Measurements from ENCODE around the gene BCL2L2.
"Not testable (repeated sequence)": the region's sequence is repeated elsewhere in the genome, so short reads cannot be mapped to it uniquely, and the experiment has no call there.

The BCL2L2 gene, protein sequence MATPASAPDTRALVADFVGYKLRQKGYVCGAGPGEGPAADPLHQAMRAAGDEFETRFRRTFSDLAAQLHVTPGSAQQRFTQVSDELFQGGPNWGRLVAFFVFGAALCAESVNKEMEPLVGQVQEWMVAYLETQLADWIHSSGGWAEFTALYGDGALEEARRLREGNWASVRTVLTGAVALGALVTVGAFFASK

DNA sequence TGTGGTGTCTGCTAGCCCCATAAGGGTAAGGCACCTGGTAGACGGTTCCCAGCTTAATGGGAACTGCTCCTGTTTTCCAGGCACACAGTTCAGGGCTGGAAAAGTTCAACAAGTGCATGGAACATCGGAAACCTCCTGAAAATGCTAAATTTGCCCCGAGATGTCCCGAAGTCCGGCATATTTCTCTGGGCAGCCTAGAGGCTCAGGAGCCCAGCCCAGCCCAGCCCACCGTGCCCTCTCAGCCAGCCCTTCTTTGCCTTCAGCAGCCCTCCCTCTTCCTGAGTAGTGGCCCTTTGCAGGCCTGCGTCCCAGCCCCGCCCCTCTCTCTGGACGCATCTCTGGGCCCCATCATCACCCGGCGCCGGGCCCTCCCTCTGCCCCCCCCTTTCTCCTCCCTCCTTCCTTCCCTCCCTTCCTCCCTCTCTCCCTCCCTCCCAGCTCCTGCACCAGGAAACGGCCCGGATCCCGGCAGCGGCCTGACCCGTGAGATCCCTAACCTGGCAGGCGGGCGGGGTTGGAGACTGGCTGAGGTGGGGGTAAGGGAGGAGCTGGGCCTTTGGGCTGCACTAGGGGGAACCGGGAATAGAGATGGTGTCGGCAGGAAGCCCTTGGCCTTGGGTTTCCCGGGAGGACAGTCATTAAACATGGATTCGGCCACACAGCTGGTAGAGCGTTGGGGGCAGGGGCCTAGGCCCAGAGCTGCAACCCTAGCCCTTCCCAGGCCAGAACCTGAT is at the start of gene BCL2L2:
Gene BCL2L2, plus strand, starts transcription at position 422 of the 734 bp plus-strand sequence. CDS start 935 bp downstream, outside the sequence.
- in situ Hi-C loops (cut with HindIII; ENCODE audit: low sequenced_read_pairs): no loop called here

DNA sequence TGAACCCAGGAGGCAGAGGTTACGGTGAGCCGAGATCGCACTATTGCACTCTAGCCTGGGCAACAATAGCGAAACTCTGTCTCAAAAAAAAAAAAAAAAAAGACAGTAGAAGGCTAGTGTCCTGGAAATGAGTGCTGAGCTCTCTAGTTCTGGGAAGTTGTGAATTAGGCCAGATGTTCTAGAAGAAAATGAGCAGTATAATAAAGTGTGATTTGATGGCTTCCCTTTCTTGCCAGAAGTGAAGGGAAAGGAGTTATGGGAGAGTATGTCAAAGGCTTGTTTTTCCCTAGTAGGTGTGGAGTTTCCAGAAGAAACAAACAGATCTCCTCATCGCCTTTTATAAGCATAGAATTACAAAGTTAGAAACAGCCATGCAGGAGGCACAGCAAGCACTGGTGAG is 48.4 kb upstream of the BCL2L2 start:
- in situ Hi-C loops (cut with HindIII; ENCODE audit: low sequenced_read_pairs): no loop called here

DNA sequence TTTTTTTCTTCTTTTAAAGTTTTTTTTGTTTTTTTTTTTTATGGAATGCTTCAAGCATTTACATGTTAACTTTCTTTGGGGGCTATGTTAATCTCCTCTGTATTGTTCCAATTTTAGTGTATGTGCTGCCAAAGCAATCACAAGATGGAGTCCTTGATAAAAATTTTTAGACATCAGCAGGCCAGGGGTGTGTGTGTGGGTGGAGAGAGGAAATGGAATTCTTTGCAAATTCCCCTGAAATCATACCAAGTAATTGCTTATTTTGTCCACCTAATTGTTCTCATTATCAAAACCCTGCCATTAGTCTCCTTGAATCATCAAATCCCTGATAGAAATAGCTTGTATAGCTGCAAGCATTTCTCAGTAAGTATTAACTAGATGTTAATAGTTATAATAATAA is 47.2 kb upstream of the BCL2L2 start:
- in situ Hi-C loops (cut with HindIII; ENCODE audit: low sequenced_read_pairs): no loop called here

DNA sequence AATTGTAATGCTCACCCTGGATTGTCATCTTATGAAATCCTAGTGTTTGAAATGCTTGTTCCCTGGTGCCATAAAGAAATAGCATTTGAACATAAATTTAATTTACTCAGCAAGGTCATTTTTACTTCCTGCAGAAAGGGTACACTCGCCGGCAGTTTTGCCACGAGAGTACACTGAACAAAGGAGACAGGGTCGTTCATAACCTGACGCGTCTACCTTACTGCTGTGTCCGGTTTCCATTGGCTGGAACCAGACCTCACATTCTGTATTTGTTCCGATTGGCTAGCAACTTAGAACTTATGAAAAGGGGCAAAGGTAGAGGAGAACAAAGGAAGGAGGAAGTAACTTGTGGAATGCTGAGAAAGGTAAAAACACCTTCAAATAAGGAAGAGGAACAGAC is 45.8 kb upstream of the BCL2L2 start:
- in situ Hi-C loops (cut with HindIII; ENCODE audit: low sequenced_read_pairs): not testable (repeated sequence)

DNA sequence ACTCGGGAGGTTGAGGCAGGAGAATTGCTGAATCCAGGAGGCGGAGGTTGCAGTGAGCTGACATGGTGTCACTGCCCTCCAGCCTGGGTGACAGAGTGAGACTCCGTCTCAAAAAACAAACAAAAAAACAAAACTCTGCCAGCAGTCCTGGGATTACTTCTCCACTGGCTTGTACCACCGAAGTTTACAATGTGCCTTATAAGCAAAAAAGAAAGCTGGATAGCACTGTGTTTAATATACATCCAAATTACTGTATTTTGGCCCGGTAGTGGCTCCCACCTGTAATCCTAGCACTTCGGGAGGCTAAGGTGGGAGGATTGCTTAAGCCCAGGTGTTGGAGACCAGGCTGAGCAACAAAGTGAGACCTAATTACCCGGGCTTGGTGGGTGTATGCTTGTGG is 37.4 kb upstream of the BCL2L2 start:
- in situ Hi-C loops (cut with HindIII; ENCODE audit: low sequenced_read_pairs): no loop called here

DNA sequence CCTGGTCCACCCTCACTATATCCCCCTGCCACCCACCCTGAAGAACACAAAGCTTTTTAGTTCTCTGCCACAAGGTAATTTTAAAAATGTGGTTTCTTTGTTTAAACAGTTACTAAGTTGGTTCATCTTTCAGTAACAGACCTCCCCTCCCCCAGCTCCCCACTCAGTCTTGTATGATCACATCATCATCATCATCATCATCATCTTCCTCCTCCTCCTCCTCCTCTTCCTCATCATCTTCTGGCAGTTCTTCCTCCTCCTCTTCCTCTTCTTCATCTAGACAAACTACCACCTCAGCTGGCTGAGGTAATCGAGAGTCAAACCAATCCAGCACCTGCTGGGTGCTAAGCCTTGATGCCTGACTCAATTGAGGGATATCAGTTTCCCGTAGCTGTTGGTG is 31.2 kb upstream of the BCL2L2 start:
- in situ Hi-C loops (cut with HindIII; ENCODE audit: low sequenced_read_pairs): no loop called here

DNA sequence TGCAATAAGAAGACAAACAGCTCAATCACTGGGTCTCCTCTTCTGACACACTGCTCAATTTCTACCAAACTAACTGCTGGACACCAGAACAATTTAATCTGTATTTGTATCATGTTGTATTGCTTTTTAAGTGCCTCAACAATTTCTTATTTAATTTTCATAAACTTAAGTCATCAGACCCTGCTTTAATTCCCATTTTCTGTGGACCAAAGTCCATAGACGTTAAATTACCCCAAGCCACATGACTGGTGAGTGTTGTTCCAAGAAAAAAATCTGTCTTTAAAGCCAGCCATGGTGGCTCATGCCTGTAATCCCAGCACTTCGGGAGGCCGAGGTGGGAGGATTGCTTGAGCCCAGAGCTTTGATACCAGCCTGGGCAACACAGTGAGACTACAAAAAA is 29.4 kb upstream of the BCL2L2 start:
- in situ Hi-C loops (cut with HindIII; ENCODE audit: low sequenced_read_pairs): no loop called here

DNA sequence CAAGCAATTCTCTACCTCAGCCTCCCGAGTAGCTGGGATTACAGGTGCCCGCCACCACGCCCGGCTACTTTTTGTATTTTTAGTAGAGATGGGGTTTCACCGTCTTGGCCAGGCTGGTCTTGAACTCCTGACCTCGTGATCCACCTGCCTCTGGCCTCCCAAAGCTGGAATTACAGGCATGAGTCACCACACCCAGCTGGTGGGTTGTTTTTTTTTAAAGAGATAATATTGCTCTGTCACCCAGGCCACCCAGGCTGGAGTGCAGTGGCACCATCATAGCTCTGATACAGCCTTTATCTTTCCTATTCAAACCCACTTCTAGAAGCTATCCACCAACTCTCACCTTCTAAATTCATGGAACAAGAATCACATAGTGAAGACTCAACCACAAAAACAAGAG is 28.7 kb upstream of the BCL2L2 start:
- in situ Hi-C loops (cut with HindIII; ENCODE audit: low sequenced_read_pairs): not testable (repeated sequence)

DNA sequence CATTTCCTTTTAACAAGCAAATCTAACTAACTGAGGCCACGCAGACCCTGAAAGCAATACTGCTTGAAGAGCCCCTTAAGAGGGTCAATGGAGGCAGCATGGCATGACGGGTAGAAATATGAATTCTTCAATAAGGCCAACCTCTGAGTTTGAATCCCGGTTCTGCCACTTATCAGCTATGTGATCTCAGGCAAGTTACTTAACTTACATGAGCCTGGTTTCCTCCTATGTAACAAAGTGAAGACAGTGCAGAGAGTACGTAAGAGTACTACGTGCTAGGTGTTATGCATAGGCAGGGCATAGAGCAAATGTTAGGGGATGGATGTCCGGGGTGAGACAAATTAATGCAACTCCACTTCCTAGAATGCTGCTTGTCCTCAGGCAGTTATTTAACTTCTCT is 25.4 kb upstream of the BCL2L2 start:
- in situ Hi-C loops (cut with HindIII; ENCODE audit: low sequenced_read_pairs): no loop called here

DNA sequence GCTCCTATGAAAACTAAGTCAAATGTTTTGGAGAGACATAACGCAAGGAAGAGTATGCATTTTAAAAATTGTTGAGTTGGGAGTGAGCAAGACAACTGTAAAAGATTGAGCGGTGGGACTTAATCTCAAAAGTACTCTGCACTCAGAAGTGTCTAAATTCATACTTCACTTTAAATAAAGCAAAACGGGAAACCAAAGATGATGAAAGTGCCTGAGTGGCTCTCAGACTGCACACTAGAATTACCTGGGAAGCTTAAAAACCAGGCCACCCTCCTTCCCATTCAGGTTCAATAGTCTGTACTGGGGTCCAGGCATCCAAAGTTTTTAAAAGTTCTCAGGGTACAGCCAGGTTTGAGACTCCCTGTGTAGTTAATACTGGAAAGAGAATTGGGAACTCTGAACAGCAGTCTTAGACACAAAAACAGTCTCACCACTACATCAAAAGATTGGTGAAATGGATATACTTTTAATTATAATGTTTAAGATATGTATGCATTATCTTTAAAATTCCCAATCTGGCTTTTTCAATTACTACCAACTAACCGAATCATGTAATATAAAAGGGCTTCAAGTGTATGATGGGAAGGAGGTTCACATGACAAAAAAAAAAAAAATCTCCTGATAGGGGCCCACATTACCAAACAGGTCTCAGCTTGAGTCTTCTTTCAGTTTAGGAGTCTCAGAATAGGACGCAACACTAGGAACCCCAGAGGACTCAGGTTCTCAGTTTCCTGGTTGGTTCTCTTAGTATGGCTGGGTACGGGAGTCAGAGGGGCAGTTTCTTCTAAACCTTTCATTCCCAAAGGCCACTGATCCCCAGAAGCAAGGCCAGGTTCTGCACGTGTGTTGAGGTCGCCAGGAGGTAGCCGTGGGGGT is 21.7 kb upstream of the BCL2L2 start:
- in situ Hi-C loops (cut with HindIII; ENCODE audit: low sequenced_read_pairs): no loop called here

DNA sequence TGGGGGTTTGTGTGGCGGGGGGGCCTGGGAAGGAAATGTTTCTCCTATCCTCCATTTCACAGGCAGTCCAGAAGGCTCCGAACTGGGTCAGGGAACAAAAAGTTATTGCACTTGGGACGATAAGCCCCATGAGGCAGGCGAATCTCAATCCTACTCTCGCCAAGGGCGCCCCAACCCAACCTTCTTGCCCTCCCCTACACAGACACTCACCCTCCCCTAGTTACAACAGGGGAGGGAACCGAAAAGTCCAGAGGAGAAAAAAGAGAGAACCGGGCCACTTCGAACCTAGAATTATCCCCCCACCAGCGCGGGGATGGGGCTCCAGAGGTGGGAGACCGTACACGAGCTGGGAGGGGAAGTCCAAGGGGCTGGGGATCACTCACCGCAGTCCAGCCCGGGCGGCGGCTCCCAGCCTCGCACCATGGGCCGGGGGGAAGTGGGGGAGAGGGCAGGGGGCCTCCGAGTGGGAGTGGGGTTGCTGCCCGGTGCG is 21.1 kb upstream of the BCL2L2 start:
- in situ Hi-C loops (cut with HindIII; ENCODE audit: low sequenced_read_pairs): no loop called here

DNA sequence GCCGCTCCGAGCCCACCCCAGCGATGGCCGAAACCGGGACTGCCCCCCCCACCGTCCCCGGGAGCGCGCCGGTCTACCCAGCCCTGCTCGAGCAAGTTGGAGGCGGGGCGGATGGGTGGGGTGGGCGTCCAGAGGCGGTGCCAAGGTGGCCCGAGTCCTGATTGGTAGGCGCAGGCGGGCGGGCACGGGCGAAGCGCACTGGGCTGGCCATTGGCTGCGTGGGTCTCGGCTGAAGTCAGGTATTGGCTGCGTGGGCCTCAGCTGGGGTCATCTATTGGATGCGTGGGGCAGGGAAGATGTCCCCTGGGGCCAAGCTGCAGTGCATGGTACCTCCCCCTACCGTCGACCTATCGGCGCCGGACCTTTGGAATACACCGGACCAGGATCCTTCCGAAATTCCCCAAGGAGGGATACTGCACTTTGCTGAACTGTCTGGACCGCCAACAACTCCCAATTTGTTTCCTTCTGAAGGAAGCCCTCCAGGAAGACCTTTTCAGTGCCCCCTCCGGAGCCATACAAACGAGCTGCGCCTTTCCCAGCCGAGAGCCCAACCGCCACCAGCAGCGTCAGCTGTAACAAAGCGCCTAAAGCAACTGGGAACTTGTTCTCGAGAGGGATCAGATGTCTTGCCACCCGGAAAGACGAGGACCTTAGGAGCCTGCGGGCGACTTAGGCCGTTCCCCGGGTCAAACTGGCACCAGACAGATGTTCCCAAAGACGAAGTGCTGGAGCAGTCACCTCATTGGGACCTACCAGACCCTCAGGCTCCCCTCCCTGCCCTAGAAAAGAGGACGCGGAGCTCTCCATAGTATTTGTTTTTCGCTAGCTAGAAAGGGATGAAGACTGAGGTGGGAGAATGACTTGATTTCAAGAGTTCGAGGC is 20.4 kb upstream of the BCL2L2 start, which contains the start of gene HOMEZ:
Gene HOMEZ, minus strand, starts transcription at position 113 of the 882 bp plus-strand sequence. CDS start 180 bp downstream, outside the sequence.
- in situ Hi-C loops (cut with HindIII; ENCODE audit: low sequenced_read_pairs): no loop called here

DNA sequence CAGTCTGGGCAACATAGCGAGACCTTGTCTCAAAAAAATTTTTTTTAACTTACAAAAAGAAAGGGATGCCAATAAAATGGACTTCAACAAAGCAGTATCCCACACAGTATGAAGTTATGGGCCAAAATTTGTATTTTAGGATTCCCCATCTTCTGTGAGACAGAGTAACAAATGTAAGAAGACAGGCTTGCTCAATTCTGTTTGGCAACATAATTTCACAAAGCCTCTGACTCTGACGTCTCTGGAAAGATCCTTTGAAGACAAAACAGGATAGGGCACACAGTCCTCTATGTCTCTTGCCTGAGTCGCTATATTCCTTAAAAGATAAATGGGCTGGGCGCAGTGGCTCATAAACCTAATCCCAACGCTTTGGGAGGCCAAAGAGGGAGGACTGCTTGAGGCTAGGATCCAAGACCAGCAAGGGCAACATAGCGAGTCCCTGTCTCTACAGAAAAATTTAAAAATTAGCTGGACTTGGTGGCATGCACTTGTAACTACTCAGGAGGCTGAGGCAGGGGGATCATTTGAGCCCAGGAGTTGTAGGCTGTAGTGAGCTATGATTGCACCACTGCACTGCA is 19.6 kb upstream of the BCL2L2 start:
- in situ Hi-C loops (cut with HindIII; ENCODE audit: low sequenced_read_pairs): no loop called here

DNA sequence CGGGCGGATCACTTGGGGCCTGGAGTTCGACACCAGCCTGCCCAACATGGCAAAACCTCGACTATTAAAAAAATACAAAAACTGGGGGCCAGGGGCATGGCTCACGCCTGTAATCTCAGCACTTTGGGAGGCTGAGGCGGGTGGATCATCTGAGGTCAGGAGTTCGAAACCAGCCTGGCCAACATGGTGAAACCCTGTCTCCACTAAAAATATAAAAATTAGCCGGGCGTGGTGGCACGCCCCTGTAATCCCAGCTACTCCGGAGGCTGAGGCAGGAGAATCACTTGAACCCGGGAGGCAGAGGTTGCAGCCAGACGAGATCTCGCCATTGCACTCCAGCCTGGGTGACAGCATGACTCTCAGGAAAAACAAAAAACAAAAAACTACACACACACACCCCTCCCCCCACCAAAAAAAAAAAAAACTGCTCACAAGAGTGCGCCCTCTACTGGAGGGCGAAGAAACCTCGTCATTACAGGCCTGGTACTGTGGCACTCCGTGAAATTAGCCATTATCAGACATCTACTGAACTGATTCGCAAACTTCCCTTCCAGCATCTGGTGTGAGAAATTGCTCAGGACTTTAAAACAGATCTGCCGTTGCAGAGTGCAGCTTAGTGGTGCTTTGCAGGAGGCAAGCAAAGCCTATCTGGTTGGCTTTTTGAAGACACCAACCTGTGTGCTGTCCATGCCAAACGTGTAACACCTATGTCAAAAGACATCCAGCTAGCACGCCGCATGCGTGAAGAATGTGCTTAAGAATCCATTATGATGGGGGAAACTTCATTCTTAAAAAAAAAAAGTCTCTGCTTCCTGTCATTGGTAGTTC is 11.7 kb upstream of the BCL2L2 start:
- in situ Hi-C loops (cut with HindIII; ENCODE audit: low sequenced_read_pairs): no loop called here

DNA sequence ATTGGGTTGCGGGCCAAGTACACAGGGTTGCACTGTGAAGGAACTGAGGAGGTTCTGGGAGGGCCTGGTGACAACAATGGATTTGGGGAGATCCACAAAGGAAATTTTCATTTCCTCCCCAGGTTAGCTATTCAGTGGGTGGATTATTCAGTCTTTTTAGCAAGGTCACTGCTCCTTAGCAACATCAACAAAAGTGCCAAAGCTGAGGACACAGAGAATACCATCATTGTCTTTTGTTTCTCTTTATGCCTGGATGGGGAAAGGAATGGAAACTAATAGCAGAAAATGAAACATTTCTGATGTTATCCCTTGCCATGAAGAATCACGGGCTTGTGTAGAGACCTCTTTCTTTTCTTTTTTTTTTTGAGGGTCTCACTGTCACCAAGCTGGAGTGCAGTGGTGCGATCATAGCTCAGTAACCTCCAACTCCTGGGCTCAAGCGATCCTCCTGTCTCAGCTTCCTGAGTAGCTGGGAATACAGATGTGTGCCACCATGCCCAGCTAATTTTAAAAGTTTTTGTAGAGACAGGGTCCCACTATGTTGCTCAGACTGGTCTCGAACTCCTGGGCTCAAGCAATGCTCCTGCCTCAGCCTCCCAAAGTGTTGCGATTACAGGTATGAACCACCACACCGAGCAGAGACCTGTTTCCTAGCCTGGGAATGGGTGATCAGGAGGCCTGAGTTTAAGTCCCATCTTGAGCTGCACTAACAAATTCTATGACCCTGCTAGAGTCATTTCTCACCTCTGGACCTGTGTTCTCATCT is 10.4 kb upstream of the BCL2L2 start:
- in situ Hi-C loops (cut with HindIII; ENCODE audit: low sequenced_read_pairs): no loop called here

DNA sequence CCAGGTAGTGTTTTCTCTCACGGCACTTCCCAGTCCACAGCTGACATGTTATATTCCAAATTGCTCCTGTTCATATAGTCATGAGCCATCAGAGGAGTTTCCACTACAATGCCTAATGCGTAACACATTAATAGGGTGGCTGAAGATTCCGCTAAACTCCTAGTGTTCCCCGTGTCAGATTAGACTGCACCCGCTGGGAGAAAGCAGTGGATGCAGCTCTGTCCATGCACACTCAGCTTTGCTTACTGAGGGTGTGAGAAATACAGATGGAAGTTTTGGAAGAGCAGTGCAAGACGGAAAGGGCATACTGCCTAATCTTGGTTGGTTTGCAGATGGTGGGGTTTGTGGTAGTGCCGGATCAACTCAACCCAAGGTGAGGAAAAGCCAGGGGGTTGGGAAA is 9.5 kb upstream of the BCL2L2 start:
- in situ Hi-C loops (cut with HindIII; ENCODE audit: low sequenced_read_pairs): no loop called here

DNA sequence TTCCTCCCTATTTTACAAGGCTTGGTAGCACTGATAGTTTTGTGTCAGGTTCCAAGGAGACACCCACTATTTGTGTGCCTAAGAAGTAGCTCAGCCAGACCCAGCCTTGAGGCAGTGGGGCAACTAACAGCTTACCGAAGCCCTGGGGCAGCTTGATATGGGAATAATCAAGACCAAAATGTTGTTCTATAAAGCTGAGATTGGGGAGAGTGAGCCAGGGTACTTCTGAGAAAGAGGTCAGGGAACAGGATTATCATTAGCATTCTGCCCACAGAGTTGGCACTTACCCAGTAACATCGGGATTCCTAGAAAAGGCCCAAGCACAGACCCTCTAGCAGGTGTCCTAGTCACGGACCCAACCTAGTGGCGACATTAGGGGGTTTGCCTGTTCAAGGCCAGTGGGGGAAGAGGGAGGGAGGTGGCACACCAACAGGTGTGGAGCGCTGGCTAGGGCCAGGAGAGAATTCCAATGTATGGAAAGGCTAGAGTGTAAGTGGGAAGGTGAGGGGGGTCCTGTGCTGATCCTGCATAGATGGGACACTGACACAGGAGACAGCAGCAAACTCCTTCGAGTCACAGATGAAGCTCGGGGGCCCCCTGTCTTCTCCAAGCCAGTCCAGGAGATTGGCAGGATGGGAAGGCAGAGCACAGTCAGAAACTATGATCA is 8.9 kb upstream of the BCL2L2 start:
- in situ Hi-C loops (cut with HindIII; ENCODE audit: low sequenced_read_pairs): no loop called here
